Measurements from ENCODE around the gene GPC6. TPM values are rescaled to one million over a fixed set of nuclear protein-coding genes. Genes with fewer than 3 reads are reported as not detected.
"Not testable (repeated sequence)": the region's sequence is repeated elsewhere in the genome, so short reads cannot be mapped to it uniquely, and the experiment has no call there.

GPC6 gene
- total RNA-seq, 3 donors from 2014 or later: 0.03 to 0.08 TPM; not detected in 1

DNA sequence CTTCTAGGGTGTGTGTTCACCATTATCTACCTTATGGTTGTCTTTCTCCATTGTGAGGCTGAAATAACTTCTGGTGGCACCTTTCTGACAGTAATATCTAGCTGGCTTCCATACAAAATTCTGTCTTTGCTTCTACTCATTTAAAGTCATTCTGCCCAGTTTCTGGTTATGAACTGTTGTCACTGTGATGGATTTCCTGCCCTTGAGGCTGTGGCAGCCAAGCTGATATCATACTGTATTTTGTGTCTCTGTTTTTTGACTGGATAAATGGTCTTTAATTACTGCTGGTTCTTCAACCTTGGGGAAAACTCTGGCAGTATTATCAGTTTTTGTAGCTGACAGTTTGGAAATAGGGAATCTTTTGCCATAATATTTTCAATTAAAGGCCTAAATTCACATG, 233.4 kb downstream of the GPC6 start:
- Mint-ChIP-seq H3K4me1 (ENCODE audit: low read depth) (no peaks in the 10 kb centered on the region), H3K4me3 (no peak overlapping the region), H3K36me3 (ENCODE audit: insufficient read depth) (no peaks in the 10 kb centered on the region), H3K9me3 (peaks cover 4% of the 10 kb centered on the region), H3K27me3 (ENCODE audit: low read depth) (no peaks in the 10 kb centered on the region)
- no peak for DNase-seq
- no peak for ATAC-seq

DNA sequence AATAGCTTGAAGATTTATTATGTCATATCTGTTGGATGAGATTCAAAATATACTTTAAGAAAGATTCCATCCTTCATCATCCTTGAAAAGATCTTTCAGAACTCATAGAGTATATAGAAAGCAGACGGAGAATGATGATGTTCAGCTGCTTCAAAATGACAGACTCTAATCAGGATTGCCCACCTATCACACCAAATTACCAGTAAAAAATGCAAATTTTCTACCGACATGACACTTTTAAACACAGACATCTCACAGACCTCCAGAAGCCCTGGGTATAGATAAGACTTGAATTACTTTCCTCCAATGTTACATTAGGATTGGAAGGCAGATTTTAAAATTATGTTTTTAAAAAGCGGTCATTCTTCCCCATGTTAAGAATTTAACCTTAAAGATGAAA, 235.5 kb downstream of the GPC6 start:
- Mint-ChIP-seq H3K4me3 (no peak overlapping the region), H3K27me3 (ENCODE audit: low read depth) (no peaks in the 10 kb centered on the region), H3K9me3 (peaks cover 4% of the 10 kb centered on the region), H3K36me3 (ENCODE audit: insufficient read depth) (no peaks in the 10 kb centered on the region), H3K4me1 (ENCODE audit: low read depth) (no peaks in the 10 kb centered on the region)
- ATAC-seq (no peak), DNase-seq (no peak)

DNA sequence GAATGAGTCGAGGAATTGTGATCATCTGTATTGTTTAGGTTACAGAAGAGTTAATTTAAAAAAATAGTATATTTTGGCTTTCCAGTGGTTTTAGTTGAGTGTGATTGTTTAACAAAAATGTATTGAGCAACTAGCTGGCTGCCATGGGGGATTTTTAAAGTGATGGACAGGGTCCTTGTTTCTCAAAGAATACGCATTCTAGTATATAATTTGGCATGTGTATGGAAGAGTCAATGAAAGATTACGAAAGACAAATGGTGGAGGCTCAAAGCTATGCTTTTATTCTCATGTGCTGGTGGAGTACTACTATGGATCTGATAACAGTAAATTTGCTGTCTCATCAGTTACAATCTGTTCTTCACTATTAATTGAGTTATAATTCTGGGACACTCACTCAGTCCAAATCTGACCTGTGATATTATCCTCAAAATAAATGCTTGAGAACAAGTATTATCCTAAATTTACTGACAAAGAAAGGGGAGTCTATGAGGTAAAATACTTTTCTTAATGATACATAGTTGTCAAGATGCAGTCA, 240.0 kb downstream of the GPC6 start:
- no peaks in the 10 kb centered on the region for H3K4me1 Mint-ChIP-seq (ENCODE audit: low read depth)
- ATAC-seq (no peak), DNase-seq (no peak)
- H3K27me3 Mint-ChIP-seq (ENCODE audit: low read depth): no peaks in the 10 kb centered on the region
- no peak overlapping the region for H3K4me3 Mint-ChIP-seq
- peaks cover 10% of the 10 kb centered on the region for H3K9me3 Mint-ChIP-seq
- no peaks in the 10 kb centered on the region for H3K36me3 Mint-ChIP-seq (ENCODE audit: insufficient read depth)

DNA sequence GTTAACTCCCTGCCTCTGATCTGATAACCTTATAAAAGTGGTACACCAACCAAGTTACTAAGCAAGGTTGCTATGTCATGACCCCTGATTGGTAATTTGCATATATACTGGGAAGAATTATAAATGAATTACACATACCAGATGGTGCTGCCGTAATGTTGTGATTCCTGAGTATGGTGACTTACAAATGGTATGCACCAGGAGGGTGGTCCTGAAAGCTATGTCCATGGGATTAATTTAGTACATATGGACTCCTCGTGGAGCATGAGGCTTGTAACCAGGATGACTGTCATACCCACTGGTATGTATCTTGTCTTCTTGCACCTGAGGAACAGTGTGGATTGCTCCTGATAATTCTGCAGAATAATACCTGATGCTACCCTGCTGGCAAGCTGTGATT, 240.6 kb downstream of the GPC6 start:
- ATAC-seq: no peak
- Mint-ChIP-seq H3K27me3 (ENCODE audit: low read depth) (no peaks in the 10 kb centered on the region), H3K4me1 (ENCODE audit: low read depth) (no peaks in the 10 kb centered on the region), H3K9me3 (peaks cover 10% of the 10 kb centered on the region), H3K36me3 (ENCODE audit: insufficient read depth) (no peaks in the 10 kb centered on the region), H3K4me3 (no peak overlapping the region)
- DNase-seq: no peak

DNA sequence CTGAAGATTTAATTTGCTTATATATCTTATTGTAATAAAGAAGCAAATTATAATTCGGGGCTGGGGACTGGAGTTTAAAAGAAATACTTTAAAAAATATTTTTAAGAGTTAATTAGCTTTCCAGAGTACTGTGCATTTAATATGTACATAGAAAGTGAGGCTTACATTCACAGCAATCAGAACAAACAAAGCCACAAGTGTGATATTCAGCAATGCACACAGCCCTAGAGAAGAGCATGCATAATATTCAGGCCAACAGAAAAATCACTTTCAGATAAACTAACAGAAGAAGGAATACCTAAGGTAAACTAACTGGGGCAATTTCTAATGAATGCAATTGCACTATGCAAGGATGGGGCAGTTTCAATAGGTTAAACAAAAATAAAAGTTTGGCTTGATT, 241.8 kb downstream of the GPC6 start:
- H3K27me3 Mint-ChIP-seq (ENCODE audit: low read depth): no peaks in the 10 kb centered on the region
- DNase-seq (no peak), ATAC-seq (no peak)
- H3K4me1 Mint-ChIP-seq (ENCODE audit: low read depth): no peaks in the 10 kb centered on the region
- H3K36me3 Mint-ChIP-seq (ENCODE audit: insufficient read depth): no peaks in the 10 kb centered on the region
- no peak overlapping the region for H3K4me3 Mint-ChIP-seq
- H3K9me3 Mint-ChIP-seq: peaks cover 10% of the 10 kb centered on the region

DNA sequence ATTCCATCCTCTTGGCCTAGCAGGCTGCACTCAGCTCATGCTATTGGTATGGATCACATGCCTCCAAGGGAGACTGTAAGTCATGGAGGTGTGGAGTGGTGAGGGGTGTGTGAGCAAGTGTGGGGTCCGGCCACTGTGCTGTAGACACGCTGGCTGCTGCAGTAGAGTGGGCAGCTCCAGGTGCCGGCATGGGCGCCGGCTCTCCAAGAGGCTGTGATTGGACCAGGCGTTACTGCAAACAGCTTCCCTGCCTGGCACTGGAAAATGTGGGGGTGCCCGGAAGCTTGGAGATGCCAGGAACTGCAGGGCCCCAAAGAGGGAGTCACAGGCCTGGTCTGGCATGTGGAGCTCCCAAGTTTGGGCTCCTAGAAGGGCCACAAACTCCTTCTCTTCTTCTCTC, 245.7 kb downstream of the GPC6 start:
- Mint-ChIP-seq H3K27me3 (ENCODE audit: low read depth) (no peaks in the 10 kb centered on the region), H3K4me1 (ENCODE audit: low read depth) (no peaks in the 10 kb centered on the region), H3K4me3 (no peak overlapping the region), H3K9me3 (peaks cover 7% of the 10 kb centered on the region), H3K36me3 (ENCODE audit: insufficient read depth) (no peaks in the 10 kb centered on the region)
- ATAC-seq: no peak
- no peak for DNase-seq

DNA sequence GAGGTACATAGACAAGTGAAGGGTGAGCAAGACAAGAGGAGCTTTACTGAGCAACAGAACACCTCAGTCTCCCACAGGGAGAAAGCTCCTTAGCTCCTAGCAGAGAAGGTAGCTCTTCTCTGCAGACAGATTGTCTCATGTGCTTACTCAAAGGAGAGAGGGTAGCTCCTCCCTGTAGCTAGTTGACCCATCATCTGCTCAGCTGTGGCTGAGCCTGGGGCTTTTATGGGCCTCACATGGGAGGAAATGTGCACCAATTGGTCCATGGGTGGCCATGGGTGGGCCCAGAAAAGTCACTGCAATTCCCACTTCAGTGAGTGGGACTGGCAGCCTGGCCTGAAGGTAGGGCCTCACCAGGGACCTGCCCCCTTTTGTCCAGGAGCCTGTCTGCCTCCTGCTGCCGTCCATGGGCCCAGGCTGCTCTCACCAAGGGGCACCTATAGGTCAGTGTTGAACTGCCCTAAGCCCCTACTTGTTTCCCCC, 246.2 kb downstream of the GPC6 start:
- Mint-ChIP-seq H3K27me3 (ENCODE audit: low read depth) (no peaks in the 10 kb centered on the region), H3K36me3 (ENCODE audit: insufficient read depth) (no peaks in the 10 kb centered on the region), H3K9me3 (peaks cover 7% of the 10 kb centered on the region), H3K4me3 (no peak overlapping the region), H3K4me1 (ENCODE audit: low read depth) (no peaks in the 10 kb centered on the region)
- DNase-seq (no peak), ATAC-seq (peak in 1 of 2 donors; percentile 18)

DNA sequence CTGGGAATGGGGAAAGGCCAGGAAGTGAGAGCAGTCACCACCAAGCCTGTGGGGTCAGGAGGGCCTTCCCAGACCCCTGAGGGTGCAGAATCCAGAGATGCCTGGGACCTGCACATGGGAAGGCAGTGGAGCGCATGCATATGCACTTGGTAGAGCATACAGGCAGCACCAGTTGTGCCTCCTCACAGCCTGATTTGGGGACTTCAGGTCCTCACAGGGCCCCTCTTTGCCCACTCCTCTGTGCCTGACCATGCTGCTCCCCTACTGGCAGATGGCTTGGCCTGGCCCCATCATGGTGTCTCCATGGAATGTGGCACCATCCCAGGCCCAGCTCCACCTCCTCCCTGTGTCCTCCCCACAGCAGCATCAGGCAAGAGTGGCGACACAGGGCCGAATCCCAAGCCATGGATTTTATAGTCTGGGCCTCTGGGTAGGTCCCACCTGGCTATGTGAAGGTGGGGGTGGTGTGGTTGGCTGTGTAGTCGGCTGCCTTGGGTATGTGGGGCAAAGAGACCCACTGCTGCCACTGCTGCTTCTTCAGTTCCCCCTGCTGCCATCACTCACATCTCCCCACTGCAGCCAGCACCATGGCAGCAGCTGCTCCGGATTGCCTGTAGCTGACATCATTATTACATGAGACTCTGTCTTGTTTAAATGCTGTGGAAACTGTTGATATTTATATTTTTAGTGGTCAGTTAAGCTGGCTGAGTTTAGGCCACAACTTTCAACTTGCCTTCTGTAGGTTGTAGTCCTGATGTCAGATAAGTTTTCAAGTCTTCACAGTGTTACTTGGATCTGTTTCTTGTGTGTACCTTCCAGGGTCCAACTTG, 247.0 kb downstream of the GPC6 start:
- no peak for ATAC-seq
- H3K9me3 Mint-ChIP-seq: peaks cover 7% of the 10 kb centered on the region

DNA sequence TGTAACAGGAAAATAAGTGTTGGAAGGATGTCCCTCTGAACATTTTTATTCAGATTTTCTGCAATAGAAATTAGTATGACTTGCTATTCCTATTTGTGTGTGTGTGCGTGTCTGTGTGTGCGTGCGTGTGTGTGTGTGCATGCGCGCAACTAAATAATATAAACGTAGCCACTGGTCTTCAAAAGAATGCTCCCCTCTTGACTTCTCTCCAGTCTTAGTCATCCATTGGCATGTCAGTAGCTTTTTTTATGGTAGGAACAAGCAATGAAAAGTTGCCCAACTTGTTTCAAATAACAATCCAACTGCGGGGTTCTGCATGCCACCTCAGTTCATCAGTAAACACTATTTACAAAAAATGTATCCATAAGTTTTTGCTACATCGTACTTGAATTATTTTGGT, 249.6 kb downstream of the GPC6 start:
- Mint-ChIP-seq H3K27me3 (ENCODE audit: low read depth) (no peaks in the 10 kb centered on the region), H3K4me3 (no peak overlapping the region), H3K4me1 (ENCODE audit: low read depth) (no peaks in the 10 kb centered on the region), H3K9me3 (no peaks in the 10 kb centered on the region), H3K36me3 (ENCODE audit: insufficient read depth) (no peaks in the 10 kb centered on the region)
- ATAC-seq (no peak), DNase-seq (no peak)

More for the DNA sequence above, 247.0 kb downstream of the GPC6 start:
- no peaks in the 10 kb centered on the region for H3K4me1 Mint-ChIP-seq (ENCODE audit: low read depth)
- no peaks in the 10 kb centered on the region for H3K36me3 Mint-ChIP-seq (ENCODE audit: insufficient read depth)
- H3K4me3 Mint-ChIP-seq: no peak overlapping the region
- H3K27me3 Mint-ChIP-seq (ENCODE audit: low read depth): no peaks in the 10 kb centered on the region
- DNase-seq: no peak

DNA sequence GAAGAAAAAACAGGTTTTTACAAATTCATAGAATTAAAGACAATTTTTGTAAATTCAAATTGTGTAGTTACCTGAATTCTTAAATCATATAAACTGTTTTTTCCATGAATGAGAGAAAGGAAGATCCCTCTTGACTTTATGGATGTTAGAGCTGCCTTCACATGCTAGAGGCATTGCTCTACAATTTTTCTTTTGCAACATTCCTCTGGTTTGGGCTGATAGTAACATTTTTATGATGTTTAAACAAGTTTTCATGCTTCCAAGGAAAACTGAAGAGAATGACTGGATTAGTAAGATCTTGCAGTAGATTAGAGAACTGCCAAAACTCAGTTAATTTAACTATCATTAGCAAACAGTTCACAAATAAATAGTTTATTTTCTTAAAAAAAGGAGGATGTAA, 250.6 kb downstream of the GPC6 start:
- no peak for DNase-seq
- H3K27me3 Mint-ChIP-seq (ENCODE audit: low read depth): no peaks in the 10 kb centered on the region
- ATAC-seq: no peak
- no peak overlapping the region for H3K4me3 Mint-ChIP-seq
- H3K4me1 Mint-ChIP-seq (ENCODE audit: low read depth): no peaks in the 10 kb centered on the region
- no peaks in the 10 kb centered on the region for H3K9me3 Mint-ChIP-seq
- no peaks in the 10 kb centered on the region for H3K36me3 Mint-ChIP-seq (ENCODE audit: insufficient read depth)

DNA sequence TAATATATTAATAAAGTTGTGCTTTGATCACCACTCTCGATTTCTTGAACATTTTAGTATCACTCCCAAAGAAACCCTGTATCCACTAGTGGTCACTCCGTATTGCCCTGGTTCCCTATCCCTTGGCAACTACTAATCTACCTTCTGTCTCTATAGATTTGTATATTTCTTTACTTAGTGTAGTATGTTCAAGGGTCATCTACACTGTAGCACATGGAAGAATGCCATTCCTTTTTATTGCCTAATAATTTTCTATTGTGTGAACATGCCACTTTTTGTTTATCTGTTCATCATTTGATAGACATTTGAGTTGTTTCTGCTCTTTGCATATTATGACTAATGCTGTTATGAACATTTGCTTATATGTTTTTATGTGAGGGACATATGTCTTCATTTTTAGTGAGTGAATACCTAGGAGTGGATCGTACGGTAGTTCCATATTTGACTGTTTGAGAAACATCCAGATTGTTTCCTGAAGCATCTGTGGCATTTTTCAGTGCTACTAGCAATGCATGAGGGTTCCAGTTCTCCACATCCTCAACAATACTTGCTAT, 254.0 kb downstream of the GPC6 start:
- no peaks in the 10 kb centered on the region for H3K36me3 Mint-ChIP-seq (ENCODE audit: insufficient read depth)
- DNase-seq: no peak
- H3K4me1 Mint-ChIP-seq (ENCODE audit: low read depth): no peaks in the 10 kb centered on the region
- H3K9me3 Mint-ChIP-seq: no peaks in the 10 kb centered on the region
- no peak for ATAC-seq
- H3K27me3 Mint-ChIP-seq (ENCODE audit: low read depth): no peaks in the 10 kb centered on the region
- no peak overlapping the region for H3K4me3 Mint-ChIP-seq

DNA sequence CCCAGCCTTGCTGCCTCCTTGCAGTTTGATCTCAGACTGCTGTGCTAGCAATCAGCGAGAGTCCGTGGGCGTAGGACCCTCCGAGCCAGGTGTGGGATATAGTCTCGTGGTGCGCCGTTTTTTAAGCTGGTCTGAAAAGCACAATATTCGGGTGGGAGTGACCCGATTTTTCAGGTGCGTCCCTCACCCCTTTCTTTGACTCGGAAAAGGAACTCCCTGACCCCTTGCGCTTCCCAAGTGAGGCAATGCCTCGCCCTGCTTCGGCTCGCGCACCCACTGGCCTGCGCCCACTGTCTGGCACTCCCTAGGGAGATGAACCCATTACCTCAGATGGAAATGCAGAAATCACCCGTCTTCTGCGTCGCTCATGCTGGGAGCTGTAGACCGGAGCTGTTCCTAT, 269.5 kb downstream of the GPC6 start:
- H3K36me3 Mint-ChIP-seq (ENCODE audit: insufficient read depth); ATAC-seq; H3K27me3 Mint-ChIP-seq (ENCODE audit: low read depth); DNase-seq; H3K9me3 Mint-ChIP-seq; H3K4me3 Mint-ChIP-seq; H3K4me1 Mint-ChIP-seq (ENCODE audit: low read depth): not testable (repeated sequence)

DNA sequence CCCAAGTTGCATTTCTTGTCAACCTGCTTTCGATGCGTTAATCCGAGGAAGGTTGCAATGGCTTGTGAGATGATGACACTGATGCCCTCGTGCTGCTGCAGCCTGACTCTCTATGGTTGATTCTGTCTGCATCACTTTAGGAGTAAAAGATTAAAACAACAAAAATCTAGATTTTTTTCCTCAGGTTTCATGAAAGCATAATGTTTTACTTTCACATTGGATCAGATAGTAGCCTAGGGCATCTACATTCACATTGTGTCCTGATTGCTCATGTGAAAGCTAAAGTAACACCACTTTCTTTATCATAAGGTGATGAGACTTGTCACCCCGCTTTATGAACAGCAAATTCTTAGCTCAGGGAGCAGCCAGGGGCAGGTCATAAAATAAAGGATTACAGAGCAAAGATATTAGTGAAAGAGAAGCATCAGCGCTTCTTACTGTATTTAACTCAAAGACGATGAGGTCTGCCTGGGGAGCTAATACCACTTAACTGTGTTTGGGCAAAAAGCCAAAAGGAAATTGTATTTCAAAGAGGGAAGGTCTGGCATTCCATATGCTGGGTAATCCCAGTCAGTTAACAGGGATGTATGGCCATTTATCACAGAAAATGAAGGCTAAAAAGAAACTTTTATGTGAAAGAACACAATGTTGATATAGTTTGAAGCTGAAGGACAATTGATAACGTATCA, 270.5 kb downstream of the GPC6 start:
- H3K4me3 Mint-ChIP-seq: no peak overlapping the region
- no peaks in the 10 kb centered on the region for H3K4me1 Mint-ChIP-seq (ENCODE audit: low read depth)
- no peak for DNase-seq
- no peak for ATAC-seq
- H3K27me3 Mint-ChIP-seq (ENCODE audit: low read depth): no peaks in the 10 kb centered on the region
- H3K36me3 Mint-ChIP-seq (ENCODE audit: insufficient read depth): no peaks in the 10 kb centered on the region
- no peaks in the 10 kb centered on the region for H3K9me3 Mint-ChIP-seq

DNA sequence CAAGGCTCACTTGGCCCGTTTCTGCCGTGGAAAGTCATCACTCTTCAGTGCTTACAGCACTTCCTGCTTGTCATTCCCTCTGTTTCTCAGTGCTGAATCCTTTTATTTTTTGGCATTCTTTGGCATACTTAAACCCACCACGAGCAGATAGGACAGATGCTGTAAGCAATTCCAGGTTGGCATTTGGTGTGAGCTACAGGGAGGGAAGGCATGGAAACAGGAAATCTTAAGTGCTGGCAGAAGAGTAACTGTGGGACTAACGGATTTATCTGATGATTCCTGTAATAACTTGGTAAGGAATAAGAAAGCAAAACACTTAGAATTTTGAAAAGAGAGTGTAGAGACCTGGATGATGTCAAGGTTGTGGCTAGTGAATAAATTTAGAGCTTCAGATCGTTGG, 273.4 kb downstream of the GPC6 start:
- Mint-ChIP-seq H3K27me3 (ENCODE audit: low read depth) (no peaks in the 10 kb centered on the region), H3K9me3 (no peaks in the 10 kb centered on the region), H3K4me3 (no peak overlapping the region), H3K4me1 (ENCODE audit: low read depth) (no peaks in the 10 kb centered on the region), H3K36me3 (ENCODE audit: insufficient read depth) (no peaks in the 10 kb centered on the region)
- DNase-seq (no peak), ATAC-seq (no peak)
